HL-60 (cell line): ENCODE results near the gene VAV2.

ENCODE experiments used
- DNase-seq, 2 experiments: peaks; one replicate each; pipeline ENCODE4 v3.0.0-alpha.2; 2010 to 2020; ENCODE audit warnings: low read depth in 1 of 2, low spot score in 1 of 2
- H3K27ac ChIP-seq: fragments of 250-450 bp; sonication (Bioruptor Pico); replicated peaks from 2 replicates; pipeline ENCODE4 v1.5.1; 2020; ENCODE audit warnings: mild to moderate bottlenecking, moderate library complexity
- H3K27me3 ChIP-seq: fragments of 250-450 bp; sonication (Bioruptor Pico); 2 replicates; pipeline ENCODE4 v1.5.1; 2021; ENCODE audit warnings: mild to moderate bottlenecking, moderate library complexity; ENCODE audit not compliant: insufficient read depth, poor library complexity, severe bottlenecking
- H3K4me3 ChIP-seq: replicated peaks from 2 replicates; pipeline ENCODE4 v1.5.1; 2011; ENCODE audit warnings: mild to moderate bottlenecking, control low read depth, low read length; ENCODE audit not compliant: insufficient read depth
- CTCF ChIP-seq: IDR thresholded peaks from one replicate; pipeline ENCODE4 v1.5.1; 2011; ENCODE audit warnings: low read length, control low read depth, inconsistent platforms; ENCODE audit not compliant: insufficient read depth
- GABPA ChIP-seq: IDR thresholded peaks from 2 replicates; pipeline ENCODE4 v1.6.1; 2012; ENCODE audit warnings: low read depth
- POLR2AphosphoS5 ChIP-seq: IDR thresholded peaks from 2 replicates; pipeline ENCODE4 v1.6.1; 2012; ENCODE audit warnings: low read depth
- SPI1 ChIP-seq: IDR thresholded peaks from 2 replicates; pipeline ENCODE4 v1.6.1; 2012; ENCODE audit warnings: low read depth, mild to moderate bottlenecking, borderline replicate concordance
- TF ChIP-seq, protein P1 (sequence below): IDR thresholded peaks from 2 replicates; pipeline ENCODE4 v1.6.1; 2012; ENCODE audit warnings: low read depth; ENCODE audit not compliant: insufficient replicate concordance

VAV2 gene

GRCh38 chr9:133946840-133947486 is 45.2 kb downstream of the VAV2 start:
- no peaks in the 10 kb centered on the region for H3K27me3 ChIP-seq
- no peak overlapping the region for H3K27ac ChIP-seq
- DNase-seq: no peak
- TF ChIP-seq CTCF (no peak), POLR2AphosphoS5 (no peak), GABPA (no peak), SPI1 (no peak)
- TF ChIP-seq, protein P1, sequence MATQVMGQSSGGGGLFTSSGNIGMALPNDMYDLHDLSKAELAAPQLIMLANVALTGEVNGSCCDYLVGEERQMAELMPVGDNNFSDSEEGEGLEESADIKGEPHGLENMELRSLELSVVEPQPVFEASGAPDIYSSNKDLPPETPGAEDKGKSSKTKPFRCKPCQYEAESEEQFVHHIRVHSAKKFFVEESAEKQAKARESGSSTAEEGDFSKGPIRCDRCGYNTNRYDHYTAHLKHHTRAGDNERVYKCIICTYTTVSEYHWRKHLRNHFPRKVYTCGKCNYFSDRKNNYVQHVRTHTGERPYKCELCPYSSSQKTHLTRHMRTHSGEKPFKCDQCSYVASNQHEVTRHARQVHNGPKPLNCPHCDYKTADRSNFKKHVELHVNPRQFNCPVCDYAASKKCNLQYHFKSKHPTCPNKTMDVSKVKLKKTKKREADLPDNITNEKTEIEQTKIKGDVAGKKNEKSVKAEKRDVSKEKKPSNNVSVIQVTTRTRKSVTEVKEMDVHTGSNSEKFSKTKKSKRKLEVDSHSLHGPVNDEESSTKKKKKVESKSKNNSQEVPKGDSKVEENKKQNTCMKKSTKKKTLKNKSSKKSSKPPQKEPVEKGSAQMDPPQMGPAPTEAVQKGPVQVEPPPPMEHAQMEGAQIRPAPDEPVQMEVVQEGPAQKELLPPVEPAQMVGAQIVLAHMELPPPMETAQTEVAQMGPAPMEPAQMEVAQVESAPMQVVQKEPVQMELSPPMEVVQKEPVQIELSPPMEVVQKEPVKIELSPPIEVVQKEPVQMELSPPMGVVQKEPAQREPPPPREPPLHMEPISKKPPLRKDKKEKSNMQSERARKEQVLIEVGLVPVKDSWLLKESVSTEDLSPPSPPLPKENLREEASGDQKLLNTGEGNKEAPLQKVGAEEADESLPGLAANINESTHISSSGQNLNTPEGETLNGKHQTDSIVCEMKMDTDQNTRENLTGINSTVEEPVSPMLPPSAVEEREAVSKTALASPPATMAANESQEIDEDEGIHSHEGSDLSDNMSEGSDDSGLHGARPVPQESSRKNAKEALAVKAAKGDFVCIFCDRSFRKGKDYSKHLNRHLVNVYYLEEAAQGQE: no peak
- no peak overlapping the region for H3K4me3 ChIP-seq

GRCh38 chr9:133945977-133946753 is 46.0 kb downstream of the VAV2 start:
- Histone ChIP-seq H3K4me3 (no peak overlapping the region), H3K27me3 (no peaks in the 10 kb centered on the region), H3K27ac (no peak overlapping the region)
- TF ChIP-seq POLR2AphosphoS5: no peak
- DNase-seq: no peak

- no peak overlapping the region for H3K4me3 ChIP-seq
- H3K27ac ChIP-seq: no peak overlapping the region
- H3K27me3 ChIP-seq: no peaks in the 10 kb centered on the region
- TF ChIP-seq SPI1 (no peak), GABPA (no peak), POLR2AphosphoS5 (no peak), CTCF (no peak)
- TF ChIP-seq, protein P1: no peak
- DNase-seq: no peak
Measured at GRCh38 chr9:133945314-133945975, 46.7 kb downstream of the VAV2 start.

GRCh38 chr9:133944746-133945135 is 47.4 kb downstream of the VAV2 start:
- H3K27me3 ChIP-seq: no peaks in the 10 kb centered on the region
- H3K27ac ChIP-seq: no peak overlapping the region
- no peak for TF ChIP-seq GABPA
- TF ChIP-seq, protein P1: no peak
- no peak for TF ChIP-seq SPI1
- no peak for TF ChIP-seq CTCF
- TF ChIP-seq POLR2AphosphoS5: no peak
- DNase-seq: no peak
- H3K4me3 ChIP-seq: no peak overlapping the region
